AG10803 (cell line): ENCODE measurements around the gene MRFAP1L1.

Experiments used
- DNase-seq: peaks from one replicate; pipeline ENCODE4 v3.0.0; 2010; ENCODE audit warnings: low read depth
- H3K4me3 ChIP-seq: 2 replicates; pipeline ENCODE4 v1.5.1; 2011; ENCODE audit warnings: mild to moderate bottlenecking, low read length, control low read depth
- TF ChIP-seq, protein P1 (sequence below): conservative IDR thresholded peaks from 2 replicates; pipeline ENCODE4 v1.5.1; 2011; ENCODE audit warnings: mild to moderate bottlenecking, low read length, control low read depth, inconsistent platforms

MRFAP1L1 gene

GRCh38 chr4:6687947-6688878 lies 21.5 kb downstream of the MRFAP1L1 start:
- DNase-seq: no peak
- TF ChIP-seq, protein P1, sequence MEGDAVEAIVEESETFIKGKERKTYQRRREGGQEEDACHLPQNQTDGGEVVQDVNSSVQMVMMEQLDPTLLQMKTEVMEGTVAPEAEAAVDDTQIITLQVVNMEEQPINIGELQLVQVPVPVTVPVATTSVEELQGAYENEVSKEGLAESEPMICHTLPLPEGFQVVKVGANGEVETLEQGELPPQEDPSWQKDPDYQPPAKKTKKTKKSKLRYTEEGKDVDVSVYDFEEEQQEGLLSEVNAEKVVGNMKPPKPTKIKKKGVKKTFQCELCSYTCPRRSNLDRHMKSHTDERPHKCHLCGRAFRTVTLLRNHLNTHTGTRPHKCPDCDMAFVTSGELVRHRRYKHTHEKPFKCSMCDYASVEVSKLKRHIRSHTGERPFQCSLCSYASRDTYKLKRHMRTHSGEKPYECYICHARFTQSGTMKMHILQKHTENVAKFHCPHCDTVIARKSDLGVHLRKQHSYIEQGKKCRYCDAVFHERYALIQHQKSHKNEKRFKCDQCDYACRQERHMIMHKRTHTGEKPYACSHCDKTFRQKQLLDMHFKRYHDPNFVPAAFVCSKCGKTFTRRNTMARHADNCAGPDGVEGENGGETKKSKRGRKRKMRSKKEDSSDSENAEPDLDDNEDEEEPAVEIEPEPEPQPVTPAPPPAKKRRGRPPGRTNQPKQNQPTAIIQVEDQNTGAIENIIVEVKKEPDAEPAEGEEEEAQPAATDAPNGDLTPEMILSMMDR: no peak
- no peak overlapping the region for H3K4me3 ChIP-seq

GRCh38 chr4:6686104-6686787 lies 23.4 kb downstream of the MRFAP1L1 start:
- no peak for DNase-seq
- H3K4me3 ChIP-seq: no peak overlapping the region
- TF ChIP-seq, protein P1: no peak

DNA sequence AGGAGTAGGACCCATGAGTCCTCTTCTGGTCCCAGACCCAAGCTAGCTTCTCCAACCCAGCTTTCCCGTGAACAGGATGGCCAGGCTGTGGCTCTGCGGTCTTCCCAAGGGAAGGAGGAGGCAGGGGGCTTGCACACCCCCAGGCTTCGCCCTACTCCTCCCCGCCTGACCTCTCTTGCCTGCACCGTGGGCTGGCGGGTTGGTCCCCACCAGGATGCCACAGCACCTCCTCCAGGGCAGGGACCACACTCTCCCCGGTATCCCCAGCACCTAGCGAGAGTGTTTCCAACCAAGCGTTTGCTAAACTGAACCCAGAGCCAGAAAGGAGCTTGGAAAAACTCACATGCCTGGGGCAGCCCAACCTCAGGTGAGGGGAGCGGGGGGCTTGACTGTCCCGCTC lies 25.0 kb downstream of the MRFAP1L1 start:
- no peak for DNase-seq
- TF ChIP-seq, protein P1: no peak
- no peak overlapping the region for H3K4me3 ChIP-seq

- no peak for DNase-seq
- no peak overlapping the region for H3K4me3 ChIP-seq
- TF ChIP-seq, protein P1: no peak
Observed at GRCh38 chr4:6682862-6683590, 26.6 kb downstream of the MRFAP1L1 start.

GRCh38 chr4:6681191-6681590 lies 28.5 kb downstream of the MRFAP1L1 start:
- no peak overlapping the region for H3K4me3 ChIP-seq
- no peak for DNase-seq
- TF ChIP-seq, protein P1: peak; percentile 11; the same call in 1 of the 2 replicates

DNA sequence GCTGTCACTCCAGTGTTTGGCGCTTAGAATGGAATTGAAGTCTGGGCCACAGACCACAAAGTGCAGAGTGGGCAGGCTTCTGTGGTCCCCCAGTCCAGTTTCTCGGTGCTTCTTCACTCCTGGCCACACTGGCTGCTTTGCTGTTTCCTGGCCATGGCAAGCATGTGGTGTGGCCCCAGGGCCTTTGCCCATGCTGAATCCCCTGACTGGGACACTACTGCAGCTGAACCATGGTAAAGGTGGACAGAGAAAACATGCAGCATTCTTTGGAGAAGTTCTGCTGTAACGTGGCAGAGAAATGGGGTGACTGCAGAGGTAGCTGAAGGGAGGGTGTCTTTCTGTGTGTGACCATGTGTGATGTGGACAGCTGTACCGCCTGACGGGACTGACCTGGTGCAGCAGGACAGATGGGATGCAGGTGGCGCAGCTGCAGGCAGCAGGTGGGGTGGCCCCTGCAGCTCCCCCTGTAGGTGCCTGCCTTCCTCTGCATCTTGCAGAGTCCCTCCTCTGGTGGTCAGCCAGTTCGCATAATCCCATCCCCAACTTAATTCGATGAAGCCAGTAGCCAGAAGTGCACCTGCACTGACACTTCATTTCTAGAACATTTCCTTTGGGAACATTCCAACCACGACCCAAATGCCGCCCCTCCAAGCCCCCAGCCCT lies 29.2 kb downstream of the MRFAP1L1 start:
- TF ChIP-seq, protein P1: no peak
- no peak overlapping the region for H3K4me3 ChIP-seq
- no peak for DNase-seq
